HG03139 (cell line): ENCODE measurements around the gene HOXA10.

Experiments
- ATAC-seq: cut with Tn5 transposase; IDR thresholded peaks from one replicate; pipeline ENCODE4 v1.9.1; 2021; ENCODE audit not compliant: unreplicated experiment

HOXA10 gene

GRCh38 chr7:27203964-27204594, 30.0 kb upstream of the HOXA10 start:
- no peak for ATAC-seq

DNA sequence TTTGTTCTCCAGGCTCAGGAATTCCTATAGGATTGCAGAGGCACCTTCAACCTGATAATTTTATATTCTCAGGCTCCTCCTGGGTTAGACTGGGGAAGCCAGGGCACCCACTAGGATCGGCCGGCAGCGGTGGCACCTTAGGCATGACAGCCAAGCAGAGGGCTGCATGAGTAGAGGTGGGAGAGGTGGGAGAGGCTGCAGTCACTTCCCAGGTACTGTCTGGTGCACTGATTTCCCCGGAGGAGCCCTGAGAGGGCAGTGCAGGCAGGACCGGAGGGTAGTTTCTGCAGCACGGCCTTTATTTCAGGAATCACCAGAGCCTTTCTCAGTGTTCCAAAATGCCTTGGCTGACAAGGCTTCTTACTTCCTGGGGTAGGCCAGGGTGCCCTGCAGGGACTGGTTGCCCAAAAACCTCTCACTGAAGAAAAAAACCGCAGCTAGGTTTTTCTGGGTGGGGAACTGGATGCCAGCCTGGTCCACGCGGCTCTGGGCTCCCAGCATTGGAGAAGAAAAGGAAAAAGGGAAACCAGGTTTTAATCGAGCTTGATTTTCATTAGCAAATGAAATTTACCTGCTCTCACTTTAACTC, 29.3 kb upstream of the HOXA10 start:
- no peak for ATAC-seq

DNA sequence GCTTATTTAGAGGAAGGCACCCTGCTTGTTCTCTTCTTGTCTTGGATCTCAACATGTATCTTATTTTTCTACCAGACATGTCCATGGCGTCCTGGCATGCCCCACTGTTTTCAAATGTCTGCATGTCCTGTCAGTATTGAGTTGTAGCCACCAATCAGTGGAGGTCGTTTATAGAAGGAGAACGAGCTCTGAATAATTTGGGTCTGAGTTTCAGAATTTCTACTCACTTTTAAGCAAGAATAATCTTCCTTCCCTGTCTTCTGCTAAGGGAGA, 28.7 kb upstream of the HOXA10 start:
- ATAC-seq: no peak

- ATAC-seq: no peak
Observed at GRCh38 chr7:27202018-27202861, 28.1 kb upstream of the HOXA10 start.

DNA sequence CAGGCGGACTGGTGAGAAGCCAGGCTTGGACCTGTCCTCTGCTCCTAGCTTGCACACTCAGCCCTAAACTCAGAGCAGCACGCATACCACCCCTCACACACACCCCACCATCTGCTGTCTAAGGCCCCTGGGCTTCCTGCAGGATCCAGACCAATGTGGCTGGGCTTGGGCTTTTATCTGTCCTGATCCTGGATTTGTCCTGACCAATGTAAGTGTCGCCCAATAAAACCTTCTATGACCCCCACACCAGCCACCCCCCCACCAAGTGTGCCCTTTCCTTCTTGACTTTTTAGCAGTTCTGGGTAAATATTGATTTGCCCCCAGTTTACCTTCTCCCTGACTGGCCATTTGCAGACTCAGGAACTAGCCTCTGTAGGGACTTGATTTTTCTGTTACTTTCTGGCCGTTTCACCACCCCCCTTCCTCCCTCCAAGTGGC, 27.5 kb upstream of the HOXA10 start:
- no peak for ATAC-seq

- ATAC-seq: no peak
Observed at GRCh38 chr7:27200761-27201579, 26.9 kb upstream of the HOXA10 start.

DNA sequence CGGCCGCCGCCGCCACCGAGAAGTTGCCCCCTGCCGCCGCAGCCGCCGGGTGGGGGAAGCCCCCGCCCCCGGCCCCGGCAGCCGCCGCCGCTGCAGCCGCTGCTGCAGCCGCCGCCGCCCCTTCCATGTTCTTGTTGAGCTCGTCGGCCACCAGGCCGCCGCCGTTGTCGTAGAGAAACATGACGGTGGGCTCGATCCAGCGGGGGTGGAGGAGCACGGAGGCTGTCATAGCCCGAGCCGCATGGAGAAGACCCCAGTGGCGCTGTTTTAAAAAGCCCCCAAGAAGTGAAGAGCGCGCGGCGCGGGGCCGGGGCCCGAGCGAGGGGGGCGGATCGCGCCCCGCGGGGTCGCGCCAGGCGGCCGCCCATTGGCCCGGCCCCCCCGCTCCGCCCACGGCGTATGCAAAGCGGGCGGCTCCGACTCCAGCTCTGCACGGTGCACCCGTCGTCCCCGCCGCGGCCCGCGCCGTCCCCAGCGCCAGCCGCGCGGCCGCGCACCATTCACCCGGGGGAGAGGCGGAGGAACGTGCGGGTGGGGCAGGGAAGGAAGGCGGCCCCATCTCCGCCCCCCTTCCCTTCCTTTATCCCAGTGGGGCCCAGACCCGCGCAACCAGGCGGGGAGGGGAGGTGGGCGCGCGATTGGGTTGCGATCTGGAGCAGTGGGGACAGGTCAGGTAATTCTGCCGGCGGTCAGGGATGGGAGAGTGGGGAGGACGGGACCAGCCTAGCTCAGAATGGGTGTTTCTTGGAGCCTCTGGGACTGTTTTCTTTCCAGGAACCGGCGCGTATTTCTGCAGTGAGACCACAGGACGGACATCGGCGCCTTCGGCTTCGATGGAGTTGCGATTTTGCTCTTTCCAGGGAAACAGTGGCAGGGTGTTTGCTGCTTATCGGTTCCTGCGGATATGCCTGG, 26.0 kb upstream of the HOXA10 start, which contains the start of gene HOXA13:
HOXA13 (minus strand) TSS at position 243 of the 912 bp plus-strand sequence; CDS start at position 229, 14 bp downstream.
- ATAC-seq: no peak

- ATAC-seq: no peak
Observed at GRCh38 chr7:27198871-27199801, 25.0 kb upstream of the HOXA10 start.

DNA sequence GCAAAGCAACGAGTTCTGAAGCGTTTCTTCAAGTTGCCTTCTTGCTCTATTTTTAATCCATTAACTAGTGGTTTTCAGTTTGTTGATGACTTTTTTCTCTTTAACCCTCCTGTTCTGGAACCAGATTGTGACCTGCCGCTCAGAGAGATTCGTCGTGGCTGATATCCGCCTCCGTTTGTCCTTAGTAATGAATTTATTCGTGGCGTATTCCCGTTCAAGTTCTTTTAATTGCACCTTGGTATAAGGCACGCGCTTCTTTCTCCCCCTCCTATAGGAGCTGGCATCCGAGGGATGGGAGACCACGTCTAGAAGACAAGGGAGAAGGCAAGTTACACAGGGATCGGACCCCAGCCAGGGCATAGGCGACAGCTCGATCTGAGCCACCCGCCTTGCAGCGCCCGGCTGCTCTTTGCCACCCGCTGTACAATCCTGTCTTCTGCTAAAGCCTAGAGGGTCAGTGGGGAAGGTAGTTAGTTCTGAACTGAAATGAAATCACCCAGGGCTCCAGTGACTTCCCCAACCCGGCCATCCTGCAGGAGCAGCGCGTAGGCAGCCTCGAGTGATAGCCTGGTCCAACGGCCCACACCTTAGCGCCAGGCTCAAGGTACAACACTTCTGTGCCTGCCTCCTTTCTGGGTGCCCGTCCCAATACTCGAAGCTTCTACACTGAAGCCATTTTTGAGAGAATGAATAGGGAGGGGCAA, 24.2 kb upstream of the HOXA10 start:
- ATAC-seq: no peak

DNA sequence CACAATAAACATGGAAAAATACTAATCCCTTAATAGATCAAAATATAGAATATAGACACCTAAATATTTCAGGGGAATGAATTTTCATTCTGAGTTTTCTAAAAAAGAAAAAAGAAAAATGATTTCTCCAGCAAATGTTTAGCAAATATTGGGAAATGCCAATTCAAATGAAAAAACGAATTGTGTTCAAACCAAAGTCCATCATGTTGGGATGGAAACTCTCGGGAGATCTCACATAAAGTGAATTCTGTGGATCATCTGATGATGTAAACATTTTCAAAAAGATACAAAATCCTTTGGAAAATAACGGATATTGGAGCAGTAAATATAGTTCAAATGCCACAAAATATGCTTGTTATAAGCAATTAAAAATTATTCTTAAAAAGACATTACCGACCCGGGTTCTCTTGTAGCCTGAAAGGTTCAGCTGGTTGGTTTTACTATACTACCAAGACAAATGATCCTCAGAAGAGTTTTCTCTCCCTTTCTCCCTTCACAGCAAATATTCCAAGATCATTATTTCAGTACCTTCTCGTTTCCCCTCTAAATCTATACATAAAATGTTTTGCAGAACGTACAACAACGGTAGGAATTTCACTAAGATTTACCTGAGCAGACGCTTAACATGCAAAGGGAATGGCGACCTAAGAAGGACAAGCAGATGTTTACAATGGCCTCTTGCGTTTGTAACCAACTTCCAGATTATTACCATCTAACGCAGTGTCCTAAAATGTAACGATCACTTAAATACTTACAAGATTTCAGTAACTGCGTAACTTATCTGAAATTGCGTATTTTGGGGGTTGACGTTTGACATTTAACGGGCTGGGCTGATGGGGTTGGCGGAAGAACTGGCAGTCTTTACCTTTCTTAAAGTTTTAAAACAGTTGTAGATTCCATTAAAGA, 23.3 kb upstream of the HOXA10 start:
- ATAC-seq: no peak

DNA sequence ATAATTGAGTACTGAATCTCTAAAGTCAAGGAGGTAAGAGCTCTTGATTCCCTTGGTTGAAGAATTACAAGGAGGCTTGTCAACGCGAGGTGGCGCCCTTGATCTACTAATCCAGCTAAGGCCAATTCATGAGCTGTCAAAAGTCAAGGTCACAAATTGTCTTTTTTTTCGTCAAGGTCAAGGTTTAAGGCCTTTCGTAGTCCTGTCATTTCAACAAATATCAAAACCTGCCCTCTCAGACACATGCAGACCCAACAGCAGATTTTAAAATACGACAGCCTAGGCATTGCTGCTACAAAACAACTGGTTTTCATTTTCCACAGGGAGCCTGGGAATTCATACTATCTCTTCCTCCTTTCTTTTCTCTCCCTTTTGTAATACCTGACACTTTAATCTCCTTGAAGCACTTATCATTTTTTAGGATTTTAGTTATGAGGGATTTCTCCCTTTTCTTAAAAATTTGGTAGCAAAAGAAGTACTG, 22.2 kb upstream of the HOXA10 start:
- ATAC-seq: no peak

GRCh38 chr7:27194686-27195379, 20.7 kb upstream of the HOXA10 start:
- ATAC-seq: no peak

- no peak for ATAC-seq
Observed at GRCh38 chr7:27194002-27194352, 19.9 kb upstream of the HOXA10 start.

DNA sequence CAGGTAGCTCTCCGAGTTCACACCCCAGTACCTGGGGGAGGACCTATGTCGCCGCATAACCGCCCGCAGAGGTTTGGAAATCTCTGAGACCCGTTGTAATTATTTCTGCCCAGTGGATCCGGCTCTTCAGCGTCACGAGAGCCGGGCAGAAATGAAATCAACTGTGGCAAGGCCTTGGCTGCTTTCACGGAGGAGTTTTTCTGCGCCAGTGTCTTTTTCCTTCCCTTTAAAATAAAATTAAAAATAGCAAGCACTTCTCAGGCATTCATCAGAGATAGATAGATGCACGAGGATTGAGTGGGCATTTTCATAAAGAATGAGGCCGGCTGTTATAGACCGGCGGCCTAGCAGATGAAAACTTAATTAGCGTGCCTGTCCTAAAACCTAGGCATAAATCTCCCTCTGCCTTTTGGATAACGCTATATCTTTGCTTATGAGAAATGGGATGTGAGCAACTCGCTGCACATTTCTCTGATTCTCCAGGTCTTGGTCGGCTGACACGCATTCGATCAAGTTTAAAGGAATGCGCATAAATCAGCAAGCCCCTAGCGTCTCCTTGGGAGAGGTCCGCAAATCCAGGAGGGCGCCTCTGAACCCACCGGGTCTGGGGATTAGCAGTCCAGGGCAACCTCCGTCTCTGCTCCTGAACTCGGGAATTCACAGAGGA, 19.3 kb upstream of the HOXA10 start:
- ATAC-seq: no peak

- no peak for ATAC-seq
Observed at GRCh38 chr7:27192546-27193334, 18.6 kb upstream of the HOXA10 start.
